ENCODE data around the gene PDE7B. TPM values are rescaled to one million over a fixed set of nuclear protein-coding genes. Genes with fewer than 3 reads are reported as not detected.

PDE7B gene
- total and polyA plus RNA-seq, 2 donors from 2014 or later = 4.6 to 15.4 TPM

- DNase-seq (no peak), FAIRE-seq (no peak)
- Histone ChIP-seq H3K9me3 (ENCODE audit: control insufficient read depth in 2 of 3, insufficient read depth in 1 of 3, low read length in 3 of 3) (no peaks in the 10 kb centered on the region), H3K27me3 (ENCODE audit: control insufficient read depth, insufficient read depth, low read length) (no peaks in the 10 kb centered on the region), H3K36me3 (ENCODE audit: control insufficient read depth in 2 of 3, insufficient read depth in 3 of 3, low read length in 3 of 3) (no peaks in the 10 kb centered on the region), H3K4me3 (ENCODE audit: low read length in 3 of 3) (no peak overlapping the region), H3K4me1 (ENCODE audit: control insufficient read depth in 2 of 3, insufficient read depth in 2 of 3, low read depth in 1 of 3, low read length in 3 of 3) (peaks cover 0 to 5% (median 0%) of the 10 kb centered on the region in 3 donors), H3K27ac (ENCODE audit: low read depth in 2 of 2, low read length in 2 of 2) (no peak overlapping the region), H3K9ac (ENCODE audit: low read length in 3 of 3) (no peak overlapping the region)
- no peak for TF ChIP-seq CTCF (IDR thresholded peaks at IDR 0.05; ENCODE audit: borderline replicate concordance, extremely low read depth, insufficient read depth)
- intact Hi-C loops (cut with DNase I) = no loop called here
Measured at GRCh38 chr6:135883045-135883444, 31.5 kb downstream of the PDE7B start.

- Histone ChIP-seq H3K27me3 (ENCODE audit: control insufficient read depth, insufficient read depth, low read length) (no peaks in the 10 kb centered on the region), H3K36me3 (ENCODE audit: control insufficient read depth in 2 of 3, insufficient read depth in 3 of 3, low read length in 3 of 3) (no peaks in the 10 kb centered on the region), H3K4me3 (ENCODE audit: low read length in 3 of 3) (no peak overlapping the region), H3K4me1 (ENCODE audit: control insufficient read depth in 2 of 3, insufficient read depth in 2 of 3, low read depth in 1 of 3, low read length in 3 of 3) (peaks cover 0 to 5% (median 0%) of the 10 kb centered on the region in 3 donors), H3K9me3 (ENCODE audit: control insufficient read depth in 2 of 3, insufficient read depth in 1 of 3, low read length in 3 of 3) (no peaks in the 10 kb centered on the region), H3K9ac (ENCODE audit: low read length in 3 of 3) (no peak overlapping the region), H3K27ac (ENCODE audit: low read depth in 2 of 2, low read length in 2 of 2) (no peak overlapping the region)
- FAIRE-seq = no peak
- DNase-seq = no peak
- no peak for TF ChIP-seq CTCF (IDR thresholded peaks at IDR 0.05; ENCODE audit: borderline replicate concordance, extremely low read depth, insufficient read depth)
- intact Hi-C loops (cut with DNase I) = no loop called here
Measured at GRCh38 chr6:135883536-135883935, 32.0 kb downstream of the PDE7B start.

GRCh38 chr6:135884136-135884535, 32.6 kb downstream of the PDE7B start:
- Histone ChIP-seq H3K9ac (ENCODE audit: low read length in 3 of 3) (no peak overlapping the region), H3K27ac (ENCODE audit: low read depth in 2 of 2, low read length in 2 of 2) (no peak overlapping the region), H3K9me3 (ENCODE audit: control insufficient read depth in 2 of 3, insufficient read depth in 1 of 3, low read length in 3 of 3) (no peaks in the 10 kb centered on the region), H3K4me3 (ENCODE audit: low read length in 3 of 3) (no peak overlapping the region), H3K36me3 (ENCODE audit: control insufficient read depth in 2 of 3, insufficient read depth in 3 of 3, low read length in 3 of 3) (no peaks in the 10 kb centered on the region), H3K27me3 (ENCODE audit: control insufficient read depth, insufficient read depth, low read length) (no peaks in the 10 kb centered on the region), H3K4me1 (ENCODE audit: control insufficient read depth in 2 of 3, insufficient read depth in 2 of 3, low read depth in 1 of 3, low read length in 3 of 3) (peaks cover 0 to 5% (median 0%) of the 10 kb centered on the region in 3 donors)
- no peak for TF ChIP-seq CTCF (IDR thresholded peaks at IDR 0.05; ENCODE audit: borderline replicate concordance, extremely low read depth, insufficient read depth)
- intact Hi-C loops (cut with DNase I) = no loop called here
- DNase-seq = no peak
- FAIRE-seq = no peak

GRCh38 chr6:135887069-135887468, 35.6 kb downstream of the PDE7B start:
- no peaks in the 10 kb centered on the region for H3K36me3 ChIP-seq (ENCODE audit: control insufficient read depth in 2 of 3, insufficient read depth in 3 of 3, low read length in 3 of 3)
- intact Hi-C loops (cut with DNase I) = no loop called here
- no peaks in the 10 kb centered on the region for H3K27me3 ChIP-seq (ENCODE audit: control insufficient read depth, insufficient read depth, low read length)
- H3K4me1 ChIP-seq (ENCODE audit: control insufficient read depth in 2 of 3, insufficient read depth in 2 of 3, low read depth in 1 of 3, low read length in 3 of 3) = no peaks in the 10 kb centered on the region
- no peak overlapping the region for H3K27ac ChIP-seq (ENCODE audit: low read depth in 2 of 2, low read length in 2 of 2)
- H3K9me3 ChIP-seq (ENCODE audit: control insufficient read depth in 2 of 3, insufficient read depth in 1 of 3, low read length in 3 of 3) = no peaks in the 10 kb centered on the region
- no peak for FAIRE-seq
- H3K9ac ChIP-seq (ENCODE audit: low read length in 3 of 3) = no peak overlapping the region
- no peak for TF ChIP-seq CTCF (IDR thresholded peaks at IDR 0.05; ENCODE audit: borderline replicate concordance, extremely low read depth, insufficient read depth)
- no peak for DNase-seq
- no peak overlapping the region for H3K4me3 ChIP-seq (ENCODE audit: low read length in 3 of 3)

Measured in kidney (tissue), 14 donors.